Cerebellar nuclear complex (tissue), 1 donor: Measurements from ENCODE around the gene STPG3.

Experiments used
- DNase-seq, 2 experiments: peaks; one replicate each; lab custom pipeline; 2025; lab: John Stamatoyannopoulos, UW

The STPG3 gene

DNA sequence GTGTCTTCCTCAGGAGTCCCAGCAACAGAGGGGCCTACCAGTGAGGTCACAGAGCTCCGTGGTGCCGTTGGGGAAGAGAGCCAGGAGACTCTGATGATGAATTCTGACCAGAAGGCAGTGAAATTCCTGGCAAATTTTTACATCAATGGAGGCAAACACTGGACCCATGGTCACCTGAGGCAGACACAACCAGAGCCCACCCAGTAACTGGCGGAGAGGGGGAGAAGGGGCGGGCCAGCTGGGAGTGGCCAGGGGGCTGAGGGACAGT is at the start of gene STPG3:
STPG3 (plus strand) TSS at position 93 of the 268 bp plus-strand sequence; CDS start at position 94, 1 bp downstream.
- DNase-seq, result no peak

GRCh38 chr9:137202966-137203365 is 48.1 kb upstream of the STPG3 start:
- no peak for DNase-seq

DNA sequence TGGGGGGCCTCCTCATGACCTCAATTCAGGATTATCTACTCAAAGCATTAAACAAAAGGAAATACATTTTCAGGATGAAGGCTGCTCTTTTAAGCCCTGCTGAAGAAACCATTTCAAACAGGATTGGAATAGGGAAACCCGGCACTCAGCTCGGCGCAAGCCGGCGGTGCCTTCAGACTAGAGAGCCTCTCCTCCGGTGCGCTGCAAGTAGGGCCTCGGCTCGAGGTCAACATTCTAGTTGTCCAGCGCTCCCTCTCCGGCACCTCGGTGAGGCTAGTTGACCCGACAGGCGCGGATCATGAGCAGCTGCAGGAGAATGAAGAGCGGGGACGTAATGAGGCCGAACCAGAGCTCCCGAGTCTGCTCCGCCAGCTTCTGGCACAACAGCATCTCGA is 46.4 kb upstream of the STPG3 start:
- DNase-seq, result no peak

DNA sequence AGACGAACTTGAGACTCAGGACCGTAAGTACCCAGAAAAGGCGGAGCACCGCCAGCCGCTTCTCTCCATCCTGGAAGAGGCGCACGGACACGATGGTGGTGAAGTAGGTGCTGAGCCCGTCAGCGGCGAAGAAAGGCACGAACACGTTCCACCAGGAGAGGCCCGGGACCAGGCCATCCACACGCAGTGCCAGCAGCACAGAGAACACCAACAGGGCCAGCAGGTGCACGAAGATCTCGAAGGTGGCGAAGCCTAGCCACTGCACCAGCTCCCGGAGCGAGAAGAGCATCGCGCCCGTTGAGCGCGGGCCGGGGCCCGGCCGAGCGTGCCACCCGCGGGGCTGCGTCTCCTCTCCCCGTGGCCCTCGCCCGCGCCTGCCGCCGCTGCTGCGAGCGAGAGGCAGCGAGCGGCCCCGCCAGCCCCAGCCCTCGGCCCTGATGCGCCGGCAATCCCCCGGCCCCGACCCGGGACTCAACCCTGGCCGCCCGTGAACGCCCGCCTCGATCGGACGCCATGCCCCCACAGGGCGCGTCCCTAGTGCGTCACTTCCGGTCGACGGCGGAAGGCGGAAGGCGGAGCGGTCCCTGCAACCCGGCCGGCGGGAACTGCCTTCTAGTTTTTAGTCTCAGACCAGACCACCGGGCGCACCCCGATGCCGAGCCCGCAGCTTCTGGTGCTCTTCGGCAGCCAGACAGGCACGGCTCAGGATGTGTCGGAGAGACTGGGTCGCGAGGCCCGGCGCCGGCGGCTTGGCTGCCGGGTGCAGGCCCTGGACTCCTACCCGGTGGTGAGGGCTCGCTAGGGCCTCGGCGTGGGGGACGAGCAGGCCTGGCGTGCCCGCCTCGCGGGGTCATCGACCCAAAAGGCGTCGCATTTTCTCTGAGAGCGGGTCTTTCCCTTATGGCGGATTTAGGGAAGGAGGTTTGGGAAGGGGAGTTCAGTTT is 45.7 kb upstream of the STPG3 start, which contains the start of the genes NDOR1 and TMEM203:
NDOR1 (plus strand) TSS at position 575 of the 944 bp plus-strand sequence; CDS start at position 653, 78 bp downstream.
TMEM203 (minus strand) TSS at position 523 of the 944 bp plus-strand sequence; CDS start at position 289, 234 bp downstream.
- peak in 1 of 2 experiments; percentile 71 for DNase-seq

DNA sequence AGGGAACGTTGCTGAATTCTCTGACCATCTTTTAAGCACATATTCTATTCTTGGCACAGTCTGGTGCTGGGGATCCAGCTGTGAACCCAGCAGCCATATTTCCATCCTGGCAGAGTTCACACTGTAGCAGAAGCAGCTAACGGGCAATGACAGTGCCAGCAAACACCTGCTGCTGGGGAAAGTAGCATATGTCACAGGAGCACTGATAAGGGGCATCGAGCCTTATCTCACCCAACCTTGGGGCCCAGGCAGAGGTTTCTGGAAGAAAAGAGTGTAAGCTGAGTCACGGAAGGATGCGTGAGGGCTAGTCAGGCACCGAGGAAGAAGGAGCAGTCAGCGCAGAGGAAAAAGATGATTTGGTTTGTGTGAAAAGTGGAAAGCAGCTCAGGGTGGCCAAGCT is 44.5 kb upstream of the STPG3 start:
- no peak for DNase-seq

- DNase-seq, result no peak
Observed at GRCh38 chr9:137211532-137211931, 39.6 kb upstream of the STPG3 start.

DNA sequence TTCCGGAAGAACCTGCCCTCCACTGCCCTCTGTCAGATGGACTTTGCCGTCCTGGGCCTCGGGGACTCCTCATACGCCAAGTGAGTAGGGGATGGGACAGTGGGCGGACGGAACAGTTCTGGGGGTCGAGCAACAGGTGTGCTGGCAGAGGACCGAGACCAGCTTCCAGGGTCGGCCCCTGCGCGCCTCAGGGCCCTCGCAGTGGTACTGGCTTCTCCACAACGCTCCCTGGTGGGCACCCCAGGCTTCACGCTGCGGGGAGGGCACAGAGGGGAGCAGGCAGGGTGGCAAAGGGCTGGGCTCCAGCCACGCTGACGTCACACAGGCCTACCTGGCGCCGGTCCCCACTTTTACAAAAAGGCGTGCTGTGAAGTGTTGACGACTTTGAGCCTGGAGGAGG is 38.6 kb upstream of the STPG3 start:
- DNase-seq, result no peak

DNA sequence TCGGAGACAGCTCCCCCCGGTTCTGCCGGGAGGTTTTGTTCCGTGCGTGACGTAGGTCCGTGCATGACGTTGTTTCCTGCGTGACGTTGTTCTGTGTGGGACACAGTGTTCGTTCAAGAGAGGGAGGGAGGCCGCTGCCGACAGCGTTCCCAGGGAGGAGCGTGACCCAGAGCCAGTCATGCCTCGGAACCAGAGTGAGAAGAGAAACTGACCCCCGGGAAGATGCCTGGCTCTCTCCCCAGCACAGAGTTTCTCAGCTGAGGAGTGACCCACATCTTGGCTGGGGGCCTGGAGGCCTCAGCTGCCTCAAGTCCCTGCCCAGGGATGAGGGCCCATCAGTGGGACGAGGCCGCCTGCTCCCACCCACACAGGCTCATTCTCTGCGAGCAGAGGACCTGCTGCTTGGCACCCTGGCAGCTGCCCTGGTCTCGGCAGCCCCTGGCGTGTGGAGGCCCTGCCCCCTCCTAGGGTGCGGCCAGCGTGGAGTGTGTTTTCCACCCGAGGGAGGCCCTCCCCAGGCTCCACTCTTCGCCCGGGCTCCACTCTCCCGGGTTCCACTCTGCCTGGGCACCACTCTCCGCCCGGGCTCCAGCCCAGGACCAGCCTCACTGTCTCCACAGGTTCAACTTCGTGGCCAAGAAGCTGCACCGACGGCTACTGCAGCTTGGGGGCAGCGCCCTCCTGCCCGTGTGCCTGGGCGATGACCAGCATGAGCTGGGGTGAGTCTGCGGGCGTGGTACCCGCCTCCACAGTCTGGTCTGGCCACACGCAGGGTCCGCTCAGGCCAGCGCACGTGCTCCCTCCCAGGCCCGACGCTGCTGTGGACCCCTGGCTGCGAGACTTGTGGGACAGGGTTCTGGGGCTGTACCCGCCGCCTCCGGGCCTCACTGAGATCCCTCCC is 37.7 kb upstream of the STPG3 start:
- no peak for DNase-seq

GRCh38 chr9:137214620-137215019 is 36.5 kb upstream of the STPG3 start:
- DNase-seq, result no peak

- no peak for DNase-seq
Observed at GRCh38 chr9:137215196-137215986, 35.7 kb upstream of the STPG3 start.

GRCh38 chr9:137216188-137216965 is 34.7 kb upstream of the STPG3 start:
- DNase-seq, result no peak

DNA sequence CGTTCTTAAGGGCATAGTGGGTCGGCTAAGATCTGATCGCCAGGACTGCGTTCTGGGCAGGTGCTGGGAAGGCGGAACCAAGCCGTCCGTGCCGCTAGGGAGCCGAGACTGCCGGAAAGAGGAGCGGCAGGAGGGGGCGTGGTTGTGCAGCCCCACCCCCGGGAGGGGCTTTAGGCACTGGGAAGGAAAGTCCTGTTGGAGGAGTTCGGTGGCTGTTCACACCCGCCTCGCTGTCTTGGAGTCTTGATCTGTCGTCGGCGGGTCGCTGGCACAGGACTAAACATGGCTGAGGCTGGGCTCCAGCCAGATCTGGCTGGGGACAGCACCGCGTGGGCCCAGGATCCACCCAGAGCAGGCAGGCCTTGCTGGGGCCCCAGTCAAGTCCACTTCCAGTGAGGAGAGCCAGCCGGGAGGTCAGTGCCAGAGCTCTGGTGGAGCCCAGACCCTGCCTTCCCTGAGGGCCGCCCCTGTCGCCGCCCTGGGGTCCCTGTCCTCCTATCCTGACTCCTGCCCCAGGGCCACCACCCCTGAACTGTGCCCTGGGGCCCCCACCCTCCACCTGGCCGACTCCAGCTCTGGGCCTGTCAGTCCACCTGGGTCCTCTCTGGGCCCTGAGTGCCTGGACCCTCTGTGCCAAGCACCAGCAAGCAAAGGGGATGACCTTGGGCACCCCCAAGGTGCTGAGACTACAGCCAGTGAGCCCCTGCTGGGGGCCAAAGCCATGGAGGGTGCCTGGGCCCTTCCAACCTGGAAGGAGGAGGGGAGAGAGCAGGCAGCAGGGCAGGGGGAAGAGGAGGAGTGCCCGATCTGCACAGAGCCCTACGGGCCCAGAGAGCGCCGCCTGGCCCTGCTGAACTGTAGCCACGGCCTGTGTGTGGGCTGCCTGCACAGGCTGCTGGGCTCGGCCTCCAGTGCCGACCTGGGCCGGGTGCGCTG is 33.5 kb upstream of the STPG3 start:
- no peak for DNase-seq

GRCh38 chr9:137218212-137218753 is 32.8 kb upstream of the STPG3 start:
- no peak for DNase-seq

DNA sequence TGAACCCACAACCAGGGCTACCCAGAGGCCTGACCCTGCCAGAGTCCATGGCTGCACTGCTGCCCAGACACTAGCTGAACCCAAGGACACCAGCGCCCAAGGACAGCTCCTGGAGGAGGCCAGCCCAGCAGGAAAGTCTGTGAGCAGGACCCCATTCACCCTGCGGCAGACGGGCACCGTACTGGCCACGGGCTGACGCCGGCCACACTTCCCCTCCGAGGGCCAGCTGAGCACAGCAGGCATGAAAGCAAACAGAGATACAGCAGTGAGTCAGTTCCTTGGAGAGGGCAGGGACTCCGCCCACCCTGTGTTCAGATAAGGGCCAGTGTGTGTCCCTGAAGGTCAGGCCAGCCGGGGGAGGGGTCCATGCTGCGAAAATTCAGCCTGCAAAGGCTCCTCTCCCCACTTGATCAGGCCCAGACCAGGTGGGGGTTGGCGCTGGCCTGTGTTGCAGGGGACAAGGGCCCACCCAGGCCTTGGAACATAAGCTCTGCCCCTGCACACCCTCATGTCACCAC is 32.3 kb upstream of the STPG3 start:
- no peak for DNase-seq

DNA sequence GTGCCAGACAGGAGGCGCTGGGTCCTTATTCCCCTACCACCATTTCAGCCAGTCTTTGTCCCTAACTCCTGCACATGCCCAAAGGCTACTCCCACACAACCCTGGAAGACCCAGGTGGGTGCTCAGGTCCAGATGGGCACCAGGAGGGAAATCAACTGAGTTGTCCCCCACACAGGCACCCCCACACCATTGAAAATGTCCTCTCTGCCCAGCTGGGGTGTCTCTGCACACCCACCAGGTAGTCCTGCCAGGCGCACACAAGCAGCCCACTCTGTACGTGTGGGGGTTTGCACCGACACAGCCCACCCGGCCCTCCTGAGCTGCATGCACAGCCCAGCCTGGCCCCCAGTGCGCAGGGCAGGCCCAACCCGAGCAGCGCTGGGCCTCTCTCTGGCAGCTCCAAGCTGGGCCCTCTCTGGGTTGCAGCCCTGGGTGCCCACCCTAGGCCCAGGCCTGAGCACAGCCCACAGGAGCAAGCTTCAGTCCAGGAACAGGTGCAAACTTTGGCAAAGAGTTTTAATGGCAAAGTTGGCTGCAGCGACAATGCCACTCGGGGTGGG is 31.2 kb upstream of the STPG3 start:
- no peak for DNase-seq

GRCh38 chr9:137220317-137221094 is 30.6 kb upstream of the STPG3 start:
- no peak for DNase-seq

DNA sequence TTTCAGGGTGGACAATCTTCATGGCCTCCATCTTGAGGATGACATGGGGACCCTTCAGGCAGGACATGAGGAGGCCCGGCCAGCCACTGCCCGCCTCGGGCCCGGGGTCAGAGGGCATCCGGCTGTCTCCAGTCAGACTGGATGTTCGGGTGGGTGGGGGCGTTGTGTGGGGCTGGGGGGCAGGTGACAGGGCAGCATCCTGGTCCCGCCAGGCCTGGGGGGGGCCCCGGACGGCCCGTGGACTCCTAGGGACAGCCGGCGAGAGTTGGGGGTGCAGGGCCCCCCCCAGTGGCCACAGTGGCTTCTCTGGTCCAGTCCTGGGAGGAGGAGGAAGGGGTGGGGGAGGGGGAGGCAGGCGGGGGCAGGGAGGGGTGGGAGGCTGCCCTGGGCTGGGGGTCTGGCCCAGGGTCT is 30.0 kb upstream of the STPG3 start:
- DNase-seq, result no peak

- DNase-seq, result no peak
Observed at GRCh38 chr9:137221506-137222111, 29.5 kb upstream of the STPG3 start.
